GM12875 (cell line): ENCODE measurements around the gene AUNIP.

Experiments used
- H3K4me3 ChIP-seq: one replicate; pipeline ENCODE4 v1.5.1; 2011; ENCODE audit warnings: low read depth, low read length, control low read depth
- TF ChIP-seq, protein P1 (sequence below): IDR thresholded peaks from 2 replicates; pipeline ENCODE4 v1.5.1; 2011; ENCODE audit warnings: low read depth, mild to moderate bottlenecking, control low read depth, inconsistent platforms, low read length, moderate library complexity, borderline replicate concordance; ENCODE audit not compliant: insufficient read depth

AUNIP gene

DNA sequence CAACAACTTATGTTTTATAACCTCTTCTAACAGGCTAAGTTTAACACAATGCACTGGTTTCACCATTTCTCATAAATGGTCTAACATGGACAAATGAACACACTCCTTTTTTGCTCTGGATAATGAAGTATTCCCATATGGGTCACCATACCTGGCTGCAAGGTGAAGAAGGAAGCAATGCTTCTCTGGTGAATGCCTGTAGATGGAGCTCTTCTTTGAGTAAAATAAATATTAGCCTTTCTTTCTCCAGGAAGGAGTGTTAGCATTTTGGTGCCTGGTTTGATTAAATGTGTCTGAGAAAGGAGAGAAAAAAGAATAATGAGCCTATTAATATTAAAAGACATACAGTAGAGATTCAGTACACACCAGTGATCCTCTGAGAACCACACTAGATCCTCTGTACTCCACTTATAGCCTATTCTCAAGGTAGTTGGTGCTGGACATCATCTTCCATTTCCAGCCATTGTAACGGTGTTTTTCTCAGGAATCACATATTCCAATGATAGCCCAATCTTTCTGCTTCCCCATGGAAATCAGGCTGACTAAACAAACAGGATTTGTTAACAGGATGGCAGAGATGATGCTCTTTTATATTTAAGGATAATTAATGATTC is 21.9 kb downstream of the AUNIP start:
- no peak overlapping the region for H3K4me3 ChIP-seq

DNA sequence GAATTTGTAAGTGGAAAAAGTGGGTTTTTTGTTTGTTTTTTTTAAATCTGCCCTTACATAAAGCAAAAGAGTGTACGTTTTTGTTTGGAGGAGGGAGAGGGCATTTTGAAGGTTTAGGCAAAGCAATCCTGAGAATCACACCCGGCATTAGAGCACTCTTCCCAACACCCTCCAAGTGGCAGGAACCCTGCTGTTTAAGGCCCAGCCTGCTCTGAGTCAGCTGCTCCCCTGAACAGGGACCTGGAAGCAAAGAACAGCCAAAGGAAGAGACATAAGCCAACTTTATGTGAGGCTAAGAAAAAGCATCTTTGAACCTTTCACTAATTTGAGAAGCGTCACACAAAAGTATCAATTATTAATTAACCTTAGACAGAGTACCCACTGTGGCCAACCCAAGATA is 22.6 kb downstream of the AUNIP start:
- TF ChIP-seq, protein P1, sequence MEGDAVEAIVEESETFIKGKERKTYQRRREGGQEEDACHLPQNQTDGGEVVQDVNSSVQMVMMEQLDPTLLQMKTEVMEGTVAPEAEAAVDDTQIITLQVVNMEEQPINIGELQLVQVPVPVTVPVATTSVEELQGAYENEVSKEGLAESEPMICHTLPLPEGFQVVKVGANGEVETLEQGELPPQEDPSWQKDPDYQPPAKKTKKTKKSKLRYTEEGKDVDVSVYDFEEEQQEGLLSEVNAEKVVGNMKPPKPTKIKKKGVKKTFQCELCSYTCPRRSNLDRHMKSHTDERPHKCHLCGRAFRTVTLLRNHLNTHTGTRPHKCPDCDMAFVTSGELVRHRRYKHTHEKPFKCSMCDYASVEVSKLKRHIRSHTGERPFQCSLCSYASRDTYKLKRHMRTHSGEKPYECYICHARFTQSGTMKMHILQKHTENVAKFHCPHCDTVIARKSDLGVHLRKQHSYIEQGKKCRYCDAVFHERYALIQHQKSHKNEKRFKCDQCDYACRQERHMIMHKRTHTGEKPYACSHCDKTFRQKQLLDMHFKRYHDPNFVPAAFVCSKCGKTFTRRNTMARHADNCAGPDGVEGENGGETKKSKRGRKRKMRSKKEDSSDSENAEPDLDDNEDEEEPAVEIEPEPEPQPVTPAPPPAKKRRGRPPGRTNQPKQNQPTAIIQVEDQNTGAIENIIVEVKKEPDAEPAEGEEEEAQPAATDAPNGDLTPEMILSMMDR, result no peak
- no peak overlapping the region for H3K4me3 ChIP-seq

More for the DNA sequence above, 21.9 kb downstream of the AUNIP start:
- TF ChIP-seq, protein P1, result peak; percentile 35; the same call in 1 of the 2 replicates

DNA sequence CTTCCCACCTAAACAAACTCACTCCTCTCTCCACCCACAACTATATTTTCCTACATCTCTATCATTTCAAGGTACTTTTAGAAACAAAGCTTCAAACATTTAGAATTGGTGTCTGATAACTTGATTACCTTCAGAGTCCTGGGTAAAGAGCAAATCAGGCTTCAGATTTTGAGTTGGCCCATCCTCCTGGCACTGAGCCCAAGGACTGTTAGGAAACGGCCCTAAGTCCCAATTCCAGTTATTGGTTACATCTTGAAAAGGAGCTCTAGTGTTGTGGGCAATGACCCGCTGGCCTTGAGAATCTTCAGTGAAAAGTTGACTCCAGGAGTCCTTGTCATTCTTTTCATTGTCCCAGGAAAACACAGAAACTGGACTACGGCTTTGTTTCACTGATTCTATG is 24.4 kb downstream of the AUNIP start:
- no peak overlapping the region for H3K4me3 ChIP-seq
- TF ChIP-seq, protein P1, result no peak

DNA sequence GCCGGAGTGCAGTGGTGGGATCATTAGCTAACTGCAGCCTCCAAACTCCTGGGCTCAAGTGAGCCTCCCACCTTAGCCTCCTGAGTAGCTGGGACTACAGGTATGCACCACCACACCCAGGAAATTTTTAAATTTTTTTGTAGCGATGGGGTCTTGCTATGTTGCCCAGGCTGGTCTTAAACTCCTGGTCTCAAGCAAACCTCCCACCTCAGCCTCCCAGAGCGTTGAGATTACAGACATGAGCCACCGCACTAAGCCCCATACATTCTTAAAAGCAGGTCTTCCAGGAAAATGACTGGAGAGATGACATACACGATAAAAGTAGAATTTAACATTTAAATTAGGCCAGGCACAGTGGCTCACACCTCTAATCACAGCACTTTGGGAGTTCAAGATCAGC is 26.1 kb downstream of the AUNIP start:
- H3K4me3 ChIP-seq, result no peak overlapping the region
- TF ChIP-seq, protein P1, result no peak

DNA sequence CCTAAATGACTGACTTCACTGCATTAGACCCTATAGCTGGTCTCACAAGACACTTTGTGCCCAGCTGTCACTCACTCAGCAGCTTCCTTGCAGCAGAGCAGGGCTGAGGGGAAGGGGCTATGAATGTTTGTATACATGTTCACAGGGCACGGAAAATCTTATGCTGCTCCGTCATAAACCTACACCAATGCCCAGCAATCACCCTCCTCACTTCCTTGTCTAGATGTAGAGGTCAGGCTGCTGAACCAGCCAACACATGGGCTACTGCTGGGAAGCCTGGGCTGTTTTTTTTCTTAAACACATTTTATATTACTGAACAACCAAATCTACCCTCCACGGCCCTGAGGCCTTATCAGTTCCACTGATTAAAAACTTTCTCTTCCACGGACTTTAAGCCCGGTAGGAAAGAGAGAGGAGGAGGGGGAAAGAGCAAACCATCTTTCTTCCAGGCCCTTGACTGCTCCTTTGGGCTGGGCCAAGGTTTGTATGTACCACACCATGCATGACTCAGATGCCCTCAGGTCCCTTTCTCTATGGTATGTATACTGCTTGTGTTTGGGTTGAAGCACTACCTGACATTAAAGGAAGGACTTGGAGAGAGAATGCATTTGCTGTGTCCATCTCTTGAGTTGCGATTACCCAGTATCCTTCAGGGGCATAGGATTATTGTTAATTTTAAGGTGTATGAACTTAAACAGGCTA is 26.8 kb downstream of the AUNIP start:
- TF ChIP-seq, protein P1, result no peak

DNA sequence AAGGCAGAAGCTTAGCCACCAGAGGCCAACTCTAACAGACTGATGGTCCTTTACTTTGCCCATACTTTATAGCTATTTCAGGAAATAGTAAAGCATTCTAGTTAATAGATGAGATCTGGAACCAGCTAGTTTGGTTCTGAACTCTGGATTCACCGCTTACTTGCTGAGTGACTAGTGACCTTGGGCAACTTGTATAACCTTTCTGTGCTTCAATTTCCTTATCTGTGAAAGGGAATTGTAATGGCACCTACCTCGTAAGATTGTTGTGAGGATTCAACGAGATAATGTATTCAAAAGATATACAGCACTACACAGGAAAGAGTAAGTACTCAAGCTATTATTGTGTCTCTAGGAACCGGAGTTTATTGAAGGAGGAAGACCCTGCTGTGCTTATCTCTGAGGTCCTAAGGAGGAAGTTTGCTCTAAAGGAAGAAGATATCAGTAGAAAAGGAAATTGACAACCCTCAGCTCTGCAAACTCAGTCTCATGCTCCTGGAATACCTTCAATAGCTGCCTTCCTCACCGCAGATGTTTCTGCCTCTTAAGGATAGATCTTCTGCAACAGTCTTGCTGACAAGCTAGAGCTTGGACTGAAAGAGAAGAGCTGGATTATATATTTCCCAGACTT is 27.6 kb downstream of the AUNIP start:
- H3K4me3 ChIP-seq, result no peak overlapping the region
- TF ChIP-seq, protein P1, result no peak

More for the DNA sequence above, 26.8 kb downstream of the AUNIP start:
- no peak overlapping the region for H3K4me3 ChIP-seq
